K562 (cell line): ENCODE measurements around the gene RAI1. TPM values are rescaled to one million over a fixed set of nuclear protein-coding genes. Genes with fewer than 3 reads are reported as not detected.
A peak's percentile ranks its signal among the peaks of the same experiment; 100 is the strongest.

Experiments used
- BACH1 ChIP-seq: fragments of 200-800 bp; sonication (Bioruptor generic); IDR thresholded peaks from 2 replicates; pipeline ENCODE4 v1.6.1; 2016; ENCODE audit warnings: missing genetic modification characterization, missing compliant biosample characterization
- CREB1 ChIP-seq, 2 experiments: sonication (generic) in 1 of 2; formaldehyde crosslinking in 1 of 2; IDR thresholded peaks; 2 replicates each; pipeline versions ENCODE4 v1.6.1 to v1.8.0; 2012 to 2022; ENCODE audit warnings: inconsistent platforms in 1 of 2, mild to moderate bottlenecking in 1 of 2, missing genetic modification reagents in 1 of 2, moderate library complexity in 1 of 2
- EP400 ChIP-seq: fragments of 450-650 bp; IDR thresholded peaks from 2 replicates; pipeline ENCODE4 v1.6.1; 2017; ENCODE audit warnings: antibody characterized with exemption, mild to moderate bottlenecking, moderate library complexity
- FOXJ2 ChIP-seq: fragments of 200-800 bp; sonication (Bioruptor generic); IDR thresholded peaks from 2 replicates; pipeline ENCODE4 v1.6.1; 2016; ENCODE audit warnings: missing genetic modification characterization, missing compliant biosample characterization
- FUS ChIP-seq: fragments of 200-400 bp; formaldehyde crosslinking; optimal IDR thresholded peaks from 2 replicates; pipeline ENCODE3; 2017; ENCODE audit warnings: low read depth, low read length
- GTF2F1 ChIP-seq: IDR thresholded peaks from 2 replicates; pipeline ENCODE4 v1.6.1; 2011; ENCODE audit warnings: low read depth, low read length, improper control_type of control experiment
- KLF6 ChIP-seq: fragments of 250-450 bp; sonication (Bioruptor Pico); IDR thresholded peaks from 2 replicates; pipeline ENCODE4 v1.4.0; 2020; ENCODE audit warnings: mild to moderate bottlenecking, moderate library complexity, borderline replicate concordance
- MBD2 ChIP-seq: sonication (generic); IDR thresholded peaks from 2 replicates; pipeline ENCODE4 v1.6.1; 2016; ENCODE audit warnings: low read depth, borderline replicate concordance
- MCM2 ChIP-seq: fragments of 450-650 bp; IDR thresholded peaks from 2 replicates; pipeline ENCODE4 v1.6.1; 2017; ENCODE audit warnings: low read depth, mild to moderate bottlenecking
- MEIS2 ChIP-seq: fragments of 450-650 bp; IDR thresholded peaks from 2 replicates; pipeline ENCODE4 v1.6.1; 2014; ENCODE audit warnings: mild to moderate bottlenecking; ENCODE audit not compliant: partially characterized antibody
- SRSF9 ChIP-seq: fragments of 200-400 bp; formaldehyde crosslinking; IDR thresholded peaks from 2 replicates; pipeline ENCODE4 v1.6.1; 2017; ENCODE audit warnings: low read depth, low read length, borderline replicate concordance
- ZNF717 ChIP-seq: fragments of 250-450 bp; sonication (Bioruptor Pico); IDR thresholded peaks from 2 replicates; pipeline ENCODE4 v1.5.0; 2021
- polyA plus RNA-seq, 8 experiments: library from polyadenylated mRNA; depleted of rRNA in 4 of 8; stranded (reverse) in 5 of 8; unstranded in 3 of 8; fragments of >200 nt; fragmentation: Nextera tagmentation in 2 of 8; fragmentation: Illumina TruSeq in 1 of 8; extraction: Ambion mirVana in 2 of 8; extraction: Trizol in 1 of 8; gene quantifications; 2 replicates each; pipeline versions ENCODE4 v1.2.1 to v1.2.3, GENCODE V29; 2011 to 2014; ENCODE audit warnings: inconsistent platforms in 1 of 8, missing spikeins in 1 of 8
- total RNA-seq, 7 experiments: library from RNA; depleted of rRNA in 6 of 7; stranded (reverse); fragments of >200 nt in 6 of 7; fragmentation: Illumina TruSeq in 2 of 7; extraction: Trizol in 2 of 7; gene quantifications; 2 replicates each; pipeline versions ENCODE4 v1.2.1 to v1.2.3, GENCODE V29; 2011 to 2021; ENCODE audit warnings: low replicate concordance in 1 of 7
- TF ChIP-seq, protein P1 (sequence below): fragments of 450-650 bp; IDR thresholded peaks from 2 replicates; pipeline ENCODE4 v1.6.1; 2016; ENCODE audit warnings: borderline replicate concordance
- TF ChIP-seq, protein P2 (sequence below): fragments of 250-450 bp; sonication (Bioruptor Pico); IDR thresholded peaks from 2 replicates; pipeline ENCODE4 v1.5.0; 2020; ENCODE audit warnings: mild to moderate bottlenecking, borderline replicate concordance
- TF ChIP-seq, protein P3 (sequence below): sonication (generic); formaldehyde crosslinking; IDR thresholded peaks from 2 replicates; pipeline ENCODE4 v1.8.0; 2022; ENCODE audit warnings: mild to moderate bottlenecking, low read depth, missing genetic modification reagents

Gene RAI1
- total and polyA plus RNA-seq, 9 of the 15 experiments (the other 6 are each of a cell fraction or from before 2014, with no cell fraction given), result 0.68 to 19.9 (median 5.5) TPM

DNA sequence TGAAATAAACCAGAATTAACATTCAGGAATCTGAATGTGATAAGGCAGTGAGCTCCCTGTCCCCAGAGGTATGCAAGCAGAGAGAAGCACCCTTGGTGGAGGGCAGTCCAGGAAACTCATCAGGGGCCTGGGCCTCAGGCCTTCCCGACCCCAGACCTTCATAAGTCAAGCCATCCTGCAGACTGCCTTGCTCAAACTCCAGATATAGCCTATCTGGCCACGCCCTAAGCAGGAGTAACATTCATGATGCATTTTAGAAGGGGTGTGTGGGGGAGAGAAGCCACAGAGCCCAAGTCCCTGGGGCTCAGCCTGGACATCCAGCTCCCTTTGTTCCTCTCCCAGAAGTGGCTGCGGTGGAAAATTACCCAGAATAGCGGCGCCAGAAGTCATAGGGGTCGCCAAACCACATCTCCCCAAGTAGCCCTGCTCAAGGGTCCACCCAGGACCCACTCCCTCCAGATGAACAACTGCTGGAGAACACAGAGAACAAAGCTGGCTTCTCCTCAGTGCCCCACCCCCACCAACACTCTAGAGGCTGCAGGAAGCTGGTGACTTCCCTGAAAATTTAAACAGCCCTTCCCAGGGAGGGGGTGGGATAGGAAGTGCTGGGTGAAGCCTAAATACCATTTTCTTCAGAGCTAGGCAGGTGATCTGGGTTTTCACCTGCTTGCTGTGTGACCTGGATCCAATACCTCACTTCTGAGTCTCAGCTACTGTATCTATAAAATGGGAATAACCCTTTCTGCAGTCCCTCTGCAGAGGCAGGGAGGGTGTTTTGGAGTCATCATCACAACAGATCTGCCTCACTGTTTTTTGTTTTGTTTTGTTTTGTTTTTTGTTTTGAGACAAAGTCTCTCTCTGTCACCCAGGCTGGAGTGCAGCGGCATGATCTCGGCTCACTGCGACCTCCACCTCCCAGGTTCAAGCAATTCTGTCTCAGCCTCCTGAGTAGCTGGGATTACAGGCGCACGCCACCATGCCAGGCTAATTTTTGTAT lies 157.0 kb downstream of the RAI1 start (continued):
- TF ChIP-seq, protein P1, sequence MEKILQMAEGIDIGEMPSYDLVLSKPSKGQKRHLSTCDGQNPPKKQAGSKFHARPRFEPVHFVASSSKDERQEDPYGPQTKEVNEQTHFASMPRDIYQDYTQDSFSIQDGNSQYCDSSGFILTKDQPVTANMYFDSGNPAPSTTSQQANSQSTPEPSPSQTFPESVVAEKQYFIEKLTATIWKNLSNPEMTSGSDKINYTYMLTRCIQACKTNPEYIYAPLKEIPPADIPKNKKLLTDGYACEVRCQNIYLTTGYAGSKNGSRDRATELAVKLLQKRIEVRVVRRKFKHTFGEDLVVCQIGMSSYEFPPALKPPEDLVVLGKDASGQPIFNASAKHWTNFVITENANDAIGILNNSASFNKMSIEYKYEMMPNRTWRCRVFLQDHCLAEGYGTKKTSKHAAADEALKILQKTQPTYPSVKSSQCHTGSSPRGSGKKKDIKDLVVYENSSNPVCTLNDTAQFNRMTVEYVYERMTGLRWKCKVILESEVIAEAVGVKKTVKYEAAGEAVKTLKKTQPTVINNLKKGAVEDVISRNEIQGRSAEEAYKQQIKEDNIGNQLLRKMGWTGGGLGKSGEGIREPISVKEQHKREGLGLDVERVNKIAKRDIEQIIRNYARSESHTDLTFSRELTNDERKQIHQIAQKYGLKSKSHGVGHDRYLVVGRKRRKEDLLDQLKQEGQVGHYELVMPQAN, result no peak
- no peak for TF ChIP-seq ZNF717 (CRISPR knock-in tag)
- TF ChIP-seq, protein P2, sequence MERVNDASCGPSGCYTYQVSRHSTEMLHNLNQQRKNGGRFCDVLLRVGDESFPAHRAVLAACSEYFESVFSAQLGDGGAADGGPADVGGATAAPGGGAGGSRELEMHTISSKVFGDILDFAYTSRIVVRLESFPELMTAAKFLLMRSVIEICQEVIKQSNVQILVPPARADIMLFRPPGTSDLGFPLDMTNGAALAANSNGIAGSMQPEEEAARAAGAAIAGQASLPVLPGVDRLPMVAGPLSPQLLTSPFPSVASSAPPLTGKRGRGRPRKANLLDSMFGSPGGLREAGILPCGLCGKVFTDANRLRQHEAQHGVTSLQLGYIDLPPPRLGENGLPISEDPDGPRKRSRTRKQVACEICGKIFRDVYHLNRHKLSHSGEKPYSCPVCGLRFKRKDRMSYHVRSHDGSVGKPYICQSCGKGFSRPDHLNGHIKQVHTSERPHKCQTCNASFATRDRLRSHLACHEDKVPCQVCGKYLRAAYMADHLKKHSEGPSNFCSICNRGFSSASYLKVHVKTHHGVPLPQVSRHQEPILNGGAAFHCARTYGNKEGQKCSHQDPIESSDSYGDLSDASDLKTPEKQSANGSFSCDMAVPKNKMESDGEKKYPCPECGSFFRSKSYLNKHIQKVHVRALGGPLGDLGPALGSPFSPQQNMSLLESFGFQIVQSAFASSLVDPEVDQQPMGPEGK, result no peak
- TF ChIP-seq KLF6, result no peak
- TF ChIP-seq CREB1 (IDR thresholded peaks at IDR 0.05), result no peak
- no peak for TF ChIP-seq CREB1 (CRISPR knock-in tag; IDR thresholded peaks at IDR 0.05)
- TF ChIP-seq MEIS2, result no peak
- TF ChIP-seq FUS, result no peak
- TF ChIP-seq SRSF9, result no peak
- no peak; the same call in 1 of the 2 replicates for TF ChIP-seq MBD2
- TF ChIP-seq BACH1, result no peak
- TF ChIP-seq EP400, result no peak
- TF ChIP-seq MCM2, result no peak
- TF ChIP-seq, protein P3, sequence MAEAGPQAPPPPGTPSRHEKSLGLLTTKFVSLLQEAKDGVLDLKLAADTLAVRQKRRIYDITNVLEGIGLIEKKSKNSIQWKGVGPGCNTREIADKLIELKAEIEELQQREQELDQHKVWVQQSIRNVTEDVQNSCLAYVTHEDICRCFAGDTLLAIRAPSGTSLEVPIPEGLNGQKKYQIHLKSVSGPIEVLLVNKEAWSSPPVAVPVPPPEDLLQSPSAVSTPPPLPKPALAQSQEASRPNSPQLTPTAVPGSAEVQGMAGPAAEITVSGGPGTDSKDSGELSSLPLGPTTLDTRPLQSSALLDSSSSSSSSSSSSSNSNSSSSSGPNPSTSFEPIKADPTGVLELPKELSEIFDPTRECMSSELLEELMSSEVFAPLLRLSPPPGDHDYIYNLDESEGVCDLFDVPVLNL (CRISPR knock-in tag), result no peak
- TF ChIP-seq GTF2F1, result no peak
- TF ChIP-seq FOXJ2, result 0 out of 2 replicates have a peak, but pooled peaks have one; percentile 47
